Adrenal gland (tissue), 12 donors: ENCODE data around the gene PIK3R3. TPM values are rescaled to one million over a fixed set of nuclear protein-coding genes. Genes with fewer than 3 reads are reported as not detected.

ENCODE experiments used
- DNase-seq, 7 donors: peaks; one replicate each; pipeline ENCODE4 v3.0.0-alpha.2; 2019 to 2020
- H3K27ac ChIP-seq, 5 donors: fragments of 200-600 bp; sonication (generic) in 4 of 5; 1 replicate in 3 of 5; 2 replicates in 2 of 5; pipeline versions ENCODE4 v1.5.1 to v1.8.0; 2016 to 2020; ENCODE audit warnings: mild to moderate bottlenecking in 1 of 5
- H3K27me3 ChIP-seq: fragments of 200-600 bp; 2 replicates; pipeline ENCODE4 v1.8.0; 2021
- H3K36me3 ChIP-seq, 2 donors: fragments of 200-600 bp; replicated peaks in 1 of 2; 1 replicate in 1 of 2; 2 replicates in 1 of 2; pipeline versions ENCODE4 v1.5.1 to v1.8.0; 2018 to 2022
- H3K4me1 ChIP-seq, 2 donors: fragments of 200-600 bp; replicated peaks in 1 of 2; 1 replicate in 1 of 2; 2 replicates in 1 of 2; pipeline versions ENCODE4 v1.5.1 to v1.8.0; 2018 to 2021
- H3K4me3 ChIP-seq, 4 donors: fragments of 200-600 bp; sonication (generic) in 3 of 4; one replicate each; pipeline ENCODE4 v1.5.1; 2016 to 2018
- H3K9me3 ChIP-seq, 3 donors: fragments of 200-600 bp; sonication (generic) in 1 of 3; replicated peaks in 1 of 3; 1 replicate in 2 of 3; 2 replicates in 1 of 3; pipeline versions ENCODE4 v1.5.1 to v1.8.0; 2016 to 2021
- POLR2A ChIP-seq, 2 donors: fragments of 450-650 bp; IDR thresholded peaks; one replicate each; pipeline ENCODE4 v1.6.1; 2017; ENCODE audit warnings: antibody characterized with exemption in 2 of 2, mild to moderate bottlenecking in 2 of 2, moderate library complexity in 1 of 2
- WGBS, 4 donors: extraction: QIAGEN DNeasy Blood & Tissue Kit in 2 of 4; methylation state at CpG; one replicate each; pipeline versions ENCODE4 v1.1.5 to v1.1.7; 2013 to 2017; 5-methylcytosine and 5-hydroxymethylcytosine counted together
- intact Hi-C, 2 donors: fragments of 100-400 bp; cut with DNase I; formaldehyde crosslinking; loops; one replicate each; pipeline versions ENCODE4 v1.14.1 to v1.15.0; 2022 to 2023
- polyA plus RNA-seq, 3 donors: library from polyadenylated mRNA; stranded (reverse); fragments of 200-250 nt in 2 of 3; fragments of 350-450 nt in 1 of 3; fragmentation: Illumina TruSeq in 1 of 3; extraction: RNeasy Lipid Tissue Mini Kit (QIAGEN cat#74804) in 1 of 3; gene quantifications; one replicate each; pipeline ENCODE4 v1.2.3, GENCODE V29; 2013 to 2014
- total RNA-seq, 9 donors: library from RNA; depleted of rRNA in 4 of 9; stranded (reverse); fragments of >200 nt in 4 of 9; fragments of 120-200 nt in 1 of 9; fragmentation: NEBNext Ultra II Directional in 1 of 9; extraction: Animal tissue kit (Norgen Biotek cat#: 25700) in 1 of 9; gene quantifications; one replicate each; pipeline versions ENCODE4 v1.1.0 to v1.2.4, GENCODE V29; 2013 to 2023
- TF ChIP-seq, protein P1 (sequence below), 6 experiments: fragments of 450-650 bp in 4 of 6; fragments of 200-600 bp in 2 of 6; sonication (generic) in 1 of 6; IDR thresholded peaks; 1 replicate in 5 of 6; 2 replicates in 1 of 6; pipeline versions ENCODE4 v1.5.1 to v1.8.0; 2016 to 2021; ENCODE audit warnings: antibody characterized with exemption in 6 of 6, mild to moderate bottlenecking in 2 of 6, moderate library complexity in 1 of 6
- donor health status: healthy with polysubstance abuse.
- donor health status: Bipolar disorder and iron deficiency.
- donor health status: DM: yes; HTN: yes; CAD: no.
- donor health status: DM: no; HTN: no; CAD: no.
- donor health status: DM: no; HTN: no; CAD: no.
- donor health status: DM: yes; HTN: yes; CAD: no.

PIK3R3 gene
- total and polyA plus RNA-seq, 12 donors: 6.5 to 47.3 (median 21.1) TPM

DNA sequence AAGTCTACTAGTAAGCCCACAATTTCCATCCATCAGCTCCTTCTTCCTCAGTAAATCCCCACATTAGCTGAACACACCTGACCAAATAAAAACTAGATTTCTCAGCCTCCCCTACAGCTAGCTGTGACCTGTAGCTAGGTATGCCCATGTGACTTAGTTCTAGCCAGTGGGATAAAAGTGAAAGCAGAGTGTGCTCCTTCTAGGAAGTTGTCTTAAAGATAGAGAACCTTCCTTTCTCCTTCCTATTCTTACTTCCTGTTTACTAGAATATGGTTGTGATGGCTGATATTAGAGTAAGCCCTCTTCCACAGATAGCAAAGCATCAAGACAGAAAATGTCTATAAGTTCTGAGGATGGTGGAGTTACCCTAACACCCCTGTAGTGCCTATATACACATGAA, 67.0 kb downstream of the PIK3R3 start:
- Histone ChIP-seq H3K4me1 (peaks cover 11 to 17% of the 10 kb centered on the region in 2 donors), H3K27ac (no peak overlapping the region), H3K4me3 (no peak overlapping the region), H3K36me3 (peaks cover 0 to 15% of the 10 kb centered on the region in 2 donors), H3K9me3 (no peaks in the 10 kb centered on the region), H3K27me3 (no peaks in the 10 kb centered on the region)
- intact Hi-C loops: no loop called here
- no peak for TF ChIP-seq POLR2A (IDR thresholded peaks at IDR 0.05)
- TF ChIP-seq, protein P1, sequence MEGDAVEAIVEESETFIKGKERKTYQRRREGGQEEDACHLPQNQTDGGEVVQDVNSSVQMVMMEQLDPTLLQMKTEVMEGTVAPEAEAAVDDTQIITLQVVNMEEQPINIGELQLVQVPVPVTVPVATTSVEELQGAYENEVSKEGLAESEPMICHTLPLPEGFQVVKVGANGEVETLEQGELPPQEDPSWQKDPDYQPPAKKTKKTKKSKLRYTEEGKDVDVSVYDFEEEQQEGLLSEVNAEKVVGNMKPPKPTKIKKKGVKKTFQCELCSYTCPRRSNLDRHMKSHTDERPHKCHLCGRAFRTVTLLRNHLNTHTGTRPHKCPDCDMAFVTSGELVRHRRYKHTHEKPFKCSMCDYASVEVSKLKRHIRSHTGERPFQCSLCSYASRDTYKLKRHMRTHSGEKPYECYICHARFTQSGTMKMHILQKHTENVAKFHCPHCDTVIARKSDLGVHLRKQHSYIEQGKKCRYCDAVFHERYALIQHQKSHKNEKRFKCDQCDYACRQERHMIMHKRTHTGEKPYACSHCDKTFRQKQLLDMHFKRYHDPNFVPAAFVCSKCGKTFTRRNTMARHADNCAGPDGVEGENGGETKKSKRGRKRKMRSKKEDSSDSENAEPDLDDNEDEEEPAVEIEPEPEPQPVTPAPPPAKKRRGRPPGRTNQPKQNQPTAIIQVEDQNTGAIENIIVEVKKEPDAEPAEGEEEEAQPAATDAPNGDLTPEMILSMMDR (IDR thresholded peaks at IDR 0.05): no peak
- no peak for DNase-seq

DNA sequence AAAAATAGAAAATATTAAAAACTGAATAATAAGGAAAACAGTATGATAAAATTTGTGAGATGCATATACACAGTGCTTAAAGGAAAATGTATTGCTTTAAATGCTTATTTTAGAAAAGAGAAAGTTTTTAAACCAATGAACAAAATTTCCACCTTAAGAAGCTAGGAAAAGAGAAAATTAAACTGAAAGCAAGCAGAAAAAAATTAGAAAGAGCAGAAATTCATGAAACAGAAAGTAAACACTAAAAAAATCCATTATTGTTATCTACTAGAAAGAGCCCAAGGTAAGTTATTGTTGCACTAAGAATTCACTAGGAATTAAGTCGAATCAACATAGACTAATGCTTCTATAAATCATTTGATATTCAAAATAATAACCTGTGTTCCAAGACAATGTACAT, 67.7 kb downstream of the PIK3R3 start:
- H3K36me3 ChIP-seq: peaks cover 0 to 15% of the 10 kb centered on the region in 2 donors

DNA sequence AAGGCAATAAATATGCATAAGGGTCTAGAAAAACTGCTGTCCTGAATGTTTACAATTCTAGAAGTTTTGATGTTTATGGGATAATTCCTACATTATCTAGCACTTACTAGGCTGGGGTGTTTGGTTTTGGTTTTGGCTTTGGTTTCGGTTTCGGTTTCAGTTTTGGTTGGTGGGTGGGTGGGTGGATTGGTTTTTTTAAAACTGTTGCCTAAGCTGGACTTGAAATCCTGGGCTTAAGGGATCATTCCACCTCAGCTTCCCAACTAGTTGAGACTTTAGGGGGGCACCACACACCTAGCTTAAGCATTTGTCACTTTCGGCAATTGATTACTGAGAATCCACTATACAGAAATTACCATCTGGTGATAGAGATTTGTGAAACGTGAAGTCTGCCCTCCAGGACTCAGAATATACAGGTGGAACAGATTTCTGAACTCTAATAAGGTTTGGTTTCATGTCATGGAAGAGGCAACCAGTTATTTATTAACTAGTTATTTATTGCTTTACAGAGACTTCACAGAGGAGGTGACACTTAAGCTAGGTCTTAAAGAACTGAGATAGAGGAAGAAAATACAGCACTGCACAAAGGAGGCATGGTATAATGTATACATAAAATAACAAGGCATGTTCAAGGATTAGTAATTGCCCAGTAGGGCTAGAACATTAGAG, 69.6 kb downstream of the PIK3R3 start:
- no peak overlapping the region for H3K27ac ChIP-seq
- H3K36me3 ChIP-seq: peaks cover 0 to 20% of the 10 kb centered on the region in 2 donors
- TF ChIP-seq POLR2A (IDR thresholded peaks at IDR 0.05): no peak
- TF ChIP-seq, protein P1 (IDR thresholded peaks at IDR 0.05): no peak
- H3K4me1 ChIP-seq: no peaks in the 10 kb centered on the region
- WGBS, 4 donors: 76 to 85% (median 82%) methylated on average over 4 of the region's 4 CpGs
- no peaks in the 10 kb centered on the region for H3K9me3 ChIP-seq
- H3K4me3 ChIP-seq: no peak overlapping the region
- DNase-seq: no peak
- no peaks in the 10 kb centered on the region for H3K27me3 ChIP-seq
- intact Hi-C loops: no loop called here

More for the DNA sequence above, 67.7 kb downstream of the PIK3R3 start:
- DNase-seq: no peak
- no peak overlapping the region for H3K4me3 ChIP-seq
- TF ChIP-seq, protein P1 (IDR thresholded peaks at IDR 0.05): no peak
- TF ChIP-seq POLR2A (IDR thresholded peaks at IDR 0.05): no peak
- H3K27ac ChIP-seq: no peak overlapping the region
- H3K9me3 ChIP-seq: no peaks in the 10 kb centered on the region
- no peaks in the 10 kb centered on the region for H3K27me3 ChIP-seq
- intact Hi-C loops: no loop called here
- 88 to 97% (median 91%) methylated on average over 1 of the region's 1 CpG for WGBS, 4 donors
- peaks cover 4 to 10% of the 10 kb centered on the region in 2 donors for H3K4me1 ChIP-seq

DNA sequence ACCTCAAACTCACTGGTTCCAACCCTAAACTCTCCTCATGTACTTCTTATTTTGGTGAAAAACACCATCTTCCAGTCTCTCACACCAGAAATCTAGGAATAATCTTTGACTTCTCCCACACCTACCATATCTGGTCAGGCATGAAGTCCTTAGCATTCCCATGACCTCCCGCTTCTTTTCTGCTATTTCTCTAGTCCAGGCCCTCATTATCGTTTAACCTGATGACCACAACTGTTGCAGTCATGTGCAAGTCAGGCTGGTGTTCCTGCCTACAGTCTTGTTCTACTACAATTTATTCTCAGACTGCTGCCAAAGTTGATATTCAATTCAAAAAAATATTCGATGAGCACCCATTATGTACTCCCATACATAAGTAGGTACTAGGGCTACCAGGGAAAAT, 71.3 kb downstream of the PIK3R3 start:
- H3K36me3 ChIP-seq: peaks cover 0 to 23% of the 10 kb centered on the region in 2 donors
- WGBS, 4 donors: 65 to 86% (median 76%) methylated on average over 3 of the region's 3 CpGs

More for the DNA sequence above, 71.3 kb downstream of the PIK3R3 start:
- Histone ChIP-seq H3K4me3 (no peak overlapping the region), H3K27me3 (no peaks in the 10 kb centered on the region), H3K9me3 (no peaks in the 10 kb centered on the region), H3K4me1 (no peaks in the 10 kb centered on the region), H3K27ac (no peak overlapping the region)
- intact Hi-C loops: no loop called here
- TF ChIP-seq POLR2A (IDR thresholded peaks at IDR 0.05): no peak
- TF ChIP-seq, protein P1 (IDR thresholded peaks at IDR 0.05): no peak
- DNase-seq: no peak
